Fibroblast of gingiva (primary cell): Measurements from ENCODE around the gene NFIA.

ENCODE experiments used
- DNase-seq: peaks from one replicate; pipeline ENCODE4 v3.0.0-alpha.2; 2011; ENCODE audit warnings: low read depth

Gene NFIA

DNA sequence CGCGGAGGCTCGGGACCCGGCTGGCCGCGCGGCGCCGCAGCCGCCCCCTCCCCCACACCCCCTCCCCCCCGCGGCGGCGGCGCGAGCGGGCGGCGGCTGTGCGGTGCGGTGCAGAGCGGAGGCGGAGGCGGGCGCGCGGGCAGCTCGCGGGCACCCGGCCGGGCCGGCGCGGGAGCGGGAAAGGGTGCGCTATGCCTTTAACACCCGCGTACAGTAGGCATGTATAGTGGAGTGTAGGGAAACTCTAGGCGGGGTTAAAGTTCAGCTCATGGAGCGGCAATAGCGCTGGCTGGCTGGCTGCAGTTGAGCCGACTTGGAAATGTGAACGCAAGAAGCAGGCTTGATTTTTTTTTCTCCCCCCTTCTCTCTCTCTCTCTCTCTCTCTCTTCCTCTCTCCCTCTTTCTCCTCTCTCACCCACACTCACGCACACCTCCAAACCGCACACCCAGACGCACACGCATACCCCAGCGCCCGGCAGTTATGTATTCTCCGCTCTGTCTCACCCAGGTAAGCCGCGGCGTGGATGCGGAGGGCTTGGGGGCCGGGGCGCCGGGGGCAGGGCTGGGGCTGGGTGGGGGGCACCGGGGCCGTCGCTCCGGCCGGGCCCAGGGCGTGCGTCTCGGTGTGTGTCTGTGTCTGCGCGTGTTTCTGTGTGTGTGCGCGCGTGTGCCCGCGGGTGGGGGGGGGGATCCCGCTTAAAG, at the start of gene NFIA:
Gene NFIA, plus strand, starts transcription at position 251 of the 702 bp plus-strand sequence.
- DNase-seq: peak; percentile 74

GRCh38 chr1:61035880-61036279, 46.5 kb upstream of the NFIA start:
- no peak for DNase-seq

- no peak for DNase-seq
These were observed 39.8 kb upstream of the NFIA start for GRCh38 chr1:61042466-61043009.

DNA sequence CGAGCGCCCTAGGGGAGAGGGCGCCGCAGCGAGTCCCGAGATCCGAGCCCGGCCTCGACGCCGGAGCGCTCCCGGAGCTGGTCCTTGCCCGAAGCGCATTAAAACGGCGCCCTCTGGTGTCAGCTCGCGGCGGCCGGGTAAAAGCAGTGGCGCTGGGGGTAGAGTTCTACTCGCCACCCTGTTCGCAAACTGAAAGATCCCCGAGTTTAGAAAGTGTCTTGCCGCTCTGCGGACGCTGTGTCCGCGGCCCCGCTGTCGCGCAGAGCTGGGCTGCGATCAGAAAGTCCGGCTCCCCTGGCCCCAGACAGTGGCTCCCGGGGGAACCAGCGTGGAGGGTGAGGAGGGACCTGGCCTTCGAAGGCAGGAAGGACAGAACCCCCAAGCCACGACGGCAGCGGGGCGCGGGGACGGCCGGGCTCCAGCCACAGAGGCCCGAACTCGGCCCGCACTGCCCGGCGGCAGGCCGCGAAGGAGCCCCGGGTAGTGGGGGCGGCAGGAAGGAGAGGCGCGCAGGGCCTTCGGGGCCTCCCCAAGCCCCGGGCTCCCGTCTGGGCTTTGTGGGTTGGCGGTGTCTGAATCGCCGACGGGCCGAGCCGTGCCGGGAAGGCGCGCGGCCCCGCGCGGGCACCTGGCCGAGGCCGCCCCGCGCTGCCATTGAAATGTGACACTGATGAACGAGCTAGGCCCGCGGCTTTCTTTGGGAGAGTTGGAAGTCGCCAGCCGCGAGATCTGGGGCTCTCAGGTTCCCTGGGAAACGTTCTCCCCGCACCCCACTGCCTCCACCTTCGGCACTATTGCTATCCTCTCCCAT, 39.1 kb upstream of the NFIA start:
- DNase-seq: peak; percentile 70

- DNase-seq: no peak
These were observed 35.9 kb upstream of the NFIA start for GRCh38 chr1:61046434-61046833.

GRCh38 chr1:61047061-61047460, 35.3 kb upstream of the NFIA start:
- no peak for DNase-seq

DNA sequence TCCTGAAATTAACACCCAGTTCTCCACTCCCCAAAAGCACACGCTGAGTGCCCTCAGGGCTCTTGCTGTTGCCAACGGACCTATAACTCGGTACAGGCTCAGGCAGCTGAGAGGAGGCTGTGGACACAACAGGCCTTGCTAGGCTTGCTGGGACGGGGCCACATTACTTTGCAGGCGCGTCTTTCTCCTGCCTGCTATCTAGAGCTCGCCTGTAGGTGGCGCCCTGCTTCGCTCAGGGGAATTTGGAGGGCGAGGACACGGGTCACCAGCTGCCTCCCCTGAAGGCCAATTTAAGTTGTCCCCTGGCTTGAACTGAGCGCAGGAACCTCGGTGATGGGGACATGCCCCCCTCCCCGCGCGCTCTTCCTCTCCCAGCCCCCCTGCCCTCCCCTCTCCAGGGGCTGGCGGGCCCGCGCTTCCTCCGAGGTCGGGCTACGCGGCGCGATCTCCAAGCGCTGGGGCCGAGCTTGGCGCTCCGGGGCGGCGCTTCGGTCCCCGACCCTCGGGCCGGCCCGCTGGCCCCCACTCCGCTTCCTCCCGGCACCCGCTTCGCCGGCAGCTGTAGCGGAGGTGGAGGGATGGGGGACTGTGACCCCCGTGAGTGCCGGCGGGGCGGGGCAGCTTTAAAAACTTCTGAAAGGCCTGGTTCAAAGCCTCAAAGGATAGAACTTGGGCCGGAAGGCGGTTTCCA, 32.4 kb upstream of the NFIA start:
- DNase-seq: peak; percentile 80

DNA sequence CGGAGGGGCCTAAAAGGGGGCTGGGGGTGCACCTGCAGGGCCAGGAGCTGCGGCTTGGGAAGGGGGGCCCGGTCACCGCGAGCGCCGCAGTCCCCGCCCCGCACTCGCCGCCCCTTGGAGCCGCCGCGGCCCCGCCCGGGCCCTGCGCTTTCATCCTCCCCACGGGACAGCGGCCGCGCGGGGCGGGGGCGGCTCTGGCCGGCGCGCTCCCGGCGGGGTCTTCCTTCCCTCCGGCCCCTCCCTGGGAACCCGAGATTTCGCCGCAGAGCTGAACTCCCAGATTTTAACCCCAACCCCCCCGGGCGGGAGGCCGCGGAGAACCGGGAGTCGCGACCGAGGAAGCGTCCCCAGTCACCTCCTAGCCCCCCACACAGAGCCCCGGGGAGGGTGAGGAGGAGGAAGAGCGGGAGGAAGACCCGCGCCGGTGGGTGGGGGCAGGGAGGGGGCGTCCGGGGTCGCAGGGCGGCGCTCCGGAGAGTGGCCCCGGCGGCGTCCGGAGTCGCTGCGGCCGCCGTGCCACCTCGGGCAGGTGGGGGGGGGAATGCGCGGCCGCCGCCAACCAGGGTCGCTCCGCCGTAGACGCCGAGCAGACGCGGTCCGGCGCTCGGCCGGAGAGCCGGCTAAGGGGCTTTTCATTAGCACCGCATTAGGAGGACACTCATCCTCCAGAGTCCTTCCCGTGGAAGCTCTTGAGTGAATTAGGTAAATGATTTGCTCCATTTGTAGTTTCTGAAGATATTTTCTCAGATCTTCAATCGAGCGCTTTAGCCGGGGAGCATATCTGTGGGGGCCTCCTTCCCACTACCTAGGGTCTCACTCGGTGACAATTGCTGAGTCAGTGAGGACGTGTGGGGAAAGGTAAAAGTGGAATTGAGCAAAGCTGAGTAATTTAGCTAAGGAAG, 31.6 kb upstream of the NFIA start:
- DNase-seq: no peak

GRCh38 chr1:61051443-61051718, 31.0 kb upstream of the NFIA start:
- DNase-seq: no peak

DNA sequence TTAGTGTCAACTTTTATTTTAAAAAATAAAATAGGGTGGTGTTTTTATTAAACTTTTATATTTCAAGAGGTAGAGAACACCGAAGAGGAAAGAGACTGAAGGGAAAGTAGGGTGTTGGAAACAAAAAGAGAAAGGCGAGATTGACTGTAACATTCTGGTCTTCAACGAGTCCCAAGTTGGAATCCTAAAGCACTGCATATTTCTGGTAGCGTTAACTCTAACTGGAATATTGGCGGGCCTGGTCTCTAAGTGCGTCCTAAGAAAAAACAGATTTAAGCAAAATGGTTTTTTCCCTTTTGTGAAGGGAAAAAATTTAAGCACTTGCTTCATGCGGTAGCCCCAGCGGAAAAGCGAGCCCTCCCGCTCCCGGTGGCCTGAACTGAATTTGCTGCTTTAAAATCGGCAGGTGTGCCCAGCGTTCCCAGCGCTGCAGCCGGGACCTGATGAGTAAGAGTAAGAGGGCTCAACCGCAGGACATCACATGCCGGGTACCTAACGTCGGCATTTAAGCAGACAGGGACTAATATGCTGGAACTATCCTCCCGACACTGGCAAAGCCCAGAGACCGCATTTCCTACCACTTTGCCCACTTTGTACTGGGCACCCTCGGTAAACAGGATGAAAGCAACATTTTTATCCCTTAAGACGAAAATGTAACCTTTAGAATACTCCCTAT, 30.5 kb upstream of the NFIA start:
- no peak for DNase-seq

- DNase-seq: no peak
These were observed 29.8 kb upstream of the NFIA start for GRCh38 chr1:61052395-61053225.

DNA sequence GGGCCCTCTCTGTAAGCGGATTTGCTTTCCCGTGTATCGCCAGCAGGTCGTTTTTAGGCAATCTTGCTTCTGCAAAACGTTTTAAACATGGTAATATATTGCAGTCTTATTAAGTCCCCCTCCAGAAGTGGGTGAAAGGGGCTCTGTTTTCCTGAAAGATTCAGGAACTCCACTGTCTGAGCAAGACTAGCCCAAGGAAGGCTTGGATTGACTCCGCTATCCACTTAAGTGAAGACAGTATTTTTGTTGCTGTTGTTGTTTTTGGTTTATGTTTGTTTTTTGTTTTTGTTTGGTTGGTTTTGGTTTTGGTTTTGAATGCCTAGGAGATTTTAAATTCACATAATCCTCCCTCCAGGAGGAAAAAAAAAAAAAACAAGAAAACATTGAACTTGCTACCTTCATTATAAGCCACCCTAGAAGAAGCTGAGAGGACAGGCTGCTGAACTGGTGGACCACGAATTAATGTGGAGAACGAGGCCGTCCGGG, 29.1 kb upstream of the NFIA start:
- no peak for DNase-seq

DNA sequence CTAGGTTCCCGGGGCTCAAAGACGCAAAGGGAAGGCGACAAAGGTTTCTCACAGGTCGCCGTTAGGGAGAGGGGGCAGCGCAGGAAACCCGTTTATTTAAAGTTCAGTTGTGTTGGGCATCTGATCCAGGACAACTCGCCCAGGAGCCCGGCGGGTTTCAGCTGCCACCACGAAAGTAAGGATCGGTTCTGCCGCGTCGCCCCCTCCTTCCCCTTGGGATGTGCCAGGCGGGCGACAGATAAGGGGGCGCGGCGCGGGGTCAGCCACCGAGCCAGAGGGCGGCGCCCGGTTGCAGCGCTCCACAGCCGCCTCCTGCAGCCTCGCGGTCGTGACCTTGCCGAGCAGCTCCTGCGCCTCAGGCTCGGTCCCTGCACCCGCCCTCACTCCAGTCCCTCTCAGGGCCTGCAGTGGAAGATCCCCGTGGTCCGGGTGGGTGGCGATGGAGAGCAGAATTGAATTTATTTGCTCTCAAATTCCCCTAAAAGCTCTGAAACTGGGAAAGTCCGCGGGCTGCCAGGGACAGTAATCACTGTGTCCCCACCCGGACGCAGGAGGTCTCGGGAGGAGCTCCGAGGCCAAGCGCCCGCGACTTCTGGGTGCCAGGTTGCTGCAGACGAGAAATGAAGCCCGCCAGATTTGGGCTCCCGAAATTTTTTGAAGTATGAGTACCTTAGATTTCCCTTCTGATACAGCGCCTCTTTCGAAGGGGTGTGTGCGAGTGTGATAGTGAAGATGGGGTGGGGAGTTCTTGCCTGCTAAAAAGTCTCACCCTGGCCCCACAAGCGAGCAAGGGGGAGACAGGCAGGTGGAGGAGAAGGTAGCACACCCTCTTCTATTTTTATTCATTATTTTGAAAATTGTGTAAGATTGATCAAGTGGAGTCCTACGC, 28.4 kb upstream of the NFIA start:
- DNase-seq: no peak

DNA sequence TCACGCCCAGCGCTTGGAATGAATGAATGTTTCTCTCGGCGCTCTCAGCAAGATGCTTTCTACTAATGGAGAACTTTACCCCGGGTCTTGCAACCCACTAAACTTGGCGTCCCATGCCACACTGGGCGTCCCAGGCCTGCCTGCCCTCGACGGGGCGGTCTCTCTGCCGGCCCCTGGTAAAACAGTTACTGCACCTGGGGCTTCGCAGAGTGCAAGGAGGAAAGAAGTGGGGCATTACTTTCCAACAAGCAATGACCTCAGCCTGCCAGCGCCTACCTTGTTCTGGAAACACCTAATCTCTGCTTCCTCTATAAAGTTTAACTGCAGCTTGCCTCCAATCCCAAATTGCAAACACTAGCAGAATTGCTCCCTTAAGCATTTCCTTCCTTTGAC, 27.8 kb upstream of the NFIA start:
- no peak for DNase-seq

- DNase-seq: no peak
These were observed 27.2 kb upstream of the NFIA start for GRCh38 chr1:61055110-61055614.

DNA sequence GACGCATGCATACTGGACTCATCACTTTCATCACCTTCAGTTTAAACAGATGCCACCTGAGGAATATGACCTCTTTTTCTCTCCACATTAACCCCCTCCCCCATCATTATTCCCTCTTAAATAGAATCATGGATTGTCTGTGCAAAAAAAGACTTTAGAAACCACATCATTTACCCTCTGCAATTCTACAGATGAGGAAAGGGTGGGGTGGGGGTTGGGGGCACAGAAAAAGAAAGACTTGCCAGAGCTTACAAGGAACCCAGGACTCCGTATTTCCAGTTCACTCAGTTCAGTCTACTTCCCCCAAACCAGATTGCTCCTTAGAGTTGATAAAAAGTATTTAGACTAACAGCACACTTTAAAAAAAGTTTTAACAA, 26.2 kb upstream of the NFIA start:
- no peak for DNase-seq

- DNase-seq: peak; percentile 52
These were observed 25.6 kb upstream of the NFIA start for GRCh38 chr1:61056573-61057439.
